C4-2B (cell line): ENCODE measurements around the gene RCVRN.
A peak's percentile ranks its signal among the peaks of the same experiment; 100 is the strongest.
"Not testable (repeated sequence)": the region's sequence is repeated elsewhere in the genome, so short reads cannot be mapped to it uniquely, and the experiment has no call there.

Experiments
- H3K27ac ChIP-seq: fragments of 450-650 bp; 2 replicates; pipeline ENCODE4 v1.5.1; 2017
- CTCF ChIP-seq: fragments of 450-650 bp; conservative IDR thresholded peaks from 2 replicates; pipeline ENCODE4 v1.5.1; 2017; ENCODE audit warnings: mild to moderate bottlenecking
- ZFX ChIP-seq: fragments of 450-650 bp; IDR thresholded peaks from 2 replicates; pipeline ENCODE4 v1.6.1; 2017

RCVRN gene

DNA sequence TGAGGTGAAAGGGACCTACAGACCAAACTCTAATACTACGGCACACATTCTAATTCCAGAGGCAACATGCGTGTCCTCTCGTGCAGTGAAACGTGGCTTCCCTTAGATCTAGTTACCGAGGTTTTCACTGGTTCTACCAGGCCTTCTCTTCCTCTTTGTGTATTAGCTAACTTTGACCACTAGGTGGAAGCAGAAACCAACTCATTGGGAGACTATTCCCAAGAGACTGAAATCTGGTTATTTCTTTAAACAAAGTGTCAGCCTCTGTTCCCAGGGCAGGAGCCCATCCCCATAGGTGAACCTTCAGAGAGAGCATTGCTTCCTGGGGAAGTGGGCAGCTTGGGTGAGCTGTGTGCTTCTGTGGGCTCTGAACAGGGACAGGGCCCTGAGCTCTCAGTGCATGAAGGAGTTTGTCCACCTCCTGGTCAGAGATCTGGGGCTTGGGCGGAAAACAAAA is 19.7 kb upstream of the RCVRN start:
- TF ChIP-seq ZFX, result no peak
- TF ChIP-seq CTCF, result peak; percentile 88
- H3K27ac ChIP-seq, result no peak overlapping the region

- H3K27ac ChIP-seq, result no peak overlapping the region
- TF ChIP-seq ZFX (no peak), CTCF (no peak)
Measured at GRCh38 chr17:9922012-9922848, 17.2 kb upstream of the RCVRN start.

GRCh38 chr17:9921216-9921615 is 16.1 kb upstream of the RCVRN start:
- H3K27ac ChIP-seq, result not testable (repeated sequence)

GRCh38 chr17:9918804-9919352 is 13.8 kb upstream of the RCVRN start:
- no peak for TF ChIP-seq ZFX
- no peak for TF ChIP-seq CTCF
- H3K27ac ChIP-seq, result no peak overlapping the region

DNA sequence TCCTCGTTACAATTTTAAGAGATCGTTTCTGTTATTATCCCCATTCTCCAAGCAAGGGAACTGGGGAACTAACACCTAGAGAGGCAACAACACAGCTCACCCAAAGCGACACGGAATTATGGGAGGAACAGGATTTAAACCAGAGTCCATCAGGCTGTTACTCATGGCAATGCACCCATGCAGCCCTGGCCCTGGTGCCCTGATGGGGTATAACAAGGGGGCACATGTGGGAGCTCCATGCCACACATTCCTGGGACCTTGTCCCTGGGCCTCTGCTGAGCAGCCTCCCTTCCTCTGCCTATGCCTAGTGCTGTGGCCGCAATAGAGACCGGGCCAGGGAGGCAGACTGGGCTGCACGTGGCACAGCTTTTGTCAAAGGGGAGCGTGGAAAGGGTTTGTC is 13.3 kb upstream of the RCVRN start:
- no peak overlapping the region for H3K27ac ChIP-seq
- TF ChIP-seq ZFX (no peak), CTCF (no peak)

- no peak overlapping the region for H3K27ac ChIP-seq
- TF ChIP-seq CTCF (no peak), ZFX (no peak)
Measured at GRCh38 chr17:9917801-9918200, 12.7 kb upstream of the RCVRN start.

GRCh38 chr17:9917131-9917530 is 12.1 kb upstream of the RCVRN start:
- H3K27ac ChIP-seq, result no peak overlapping the region
- TF ChIP-seq CTCF (no peak), ZFX (no peak)
